CD4-positive, alpha-beta T cell treated with Interferon gamma for 1 hour (primary cell): ENCODE results near the gene APOC4.
"Not testable (repeated sequence)": the region's sequence is repeated elsewhere in the genome, so short reads cannot be mapped to it uniquely, and the experiment has no call there.

Source experiments
- DNase-seq: peaks from one replicate; pipeline ENCODE4 v3.0.0-alpha.2; 2020

The APOC4 gene

DNA sequence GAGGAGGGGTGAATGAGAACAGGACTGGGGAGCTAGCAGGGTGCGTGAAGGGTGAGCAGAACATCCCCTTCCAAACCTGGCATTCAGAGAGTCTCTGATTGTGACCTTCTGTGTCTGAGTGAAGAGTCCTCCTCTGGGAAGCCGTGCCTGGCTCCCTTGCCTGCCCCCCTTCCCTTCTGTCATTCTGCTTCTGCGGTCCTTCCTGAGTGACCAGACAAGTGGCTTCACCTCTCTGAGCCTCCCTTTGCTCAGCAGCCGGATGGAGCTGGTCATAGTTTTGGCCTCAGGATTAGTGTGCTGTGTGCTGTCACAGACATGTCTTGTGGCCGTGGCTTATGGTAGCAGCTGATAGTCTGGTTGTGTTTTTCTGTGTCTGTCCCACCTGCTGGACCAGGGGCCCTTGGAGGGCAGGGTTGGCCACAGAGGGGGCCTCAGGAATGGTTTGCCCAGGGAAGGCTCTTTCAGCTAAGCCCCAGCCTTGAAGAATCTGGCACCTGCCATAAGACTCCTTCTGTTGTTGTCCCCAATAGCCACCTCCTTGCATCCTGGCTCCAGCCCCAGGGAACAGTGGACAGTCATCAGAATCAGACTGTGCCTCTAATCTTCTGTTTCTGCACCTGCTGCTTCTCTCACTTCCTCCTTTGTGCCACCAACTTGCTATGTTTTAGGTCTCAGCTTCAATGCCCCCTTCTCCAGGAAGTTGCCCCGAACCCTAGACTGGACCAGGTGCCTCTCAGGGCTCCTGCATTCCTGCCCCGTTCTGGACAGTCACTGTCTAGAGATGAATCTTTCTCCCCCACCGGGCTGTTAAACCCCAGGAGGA, 19.1 kb downstream of the APOC4 start:
- peak; percentile 7 for DNase-seq

DNA sequence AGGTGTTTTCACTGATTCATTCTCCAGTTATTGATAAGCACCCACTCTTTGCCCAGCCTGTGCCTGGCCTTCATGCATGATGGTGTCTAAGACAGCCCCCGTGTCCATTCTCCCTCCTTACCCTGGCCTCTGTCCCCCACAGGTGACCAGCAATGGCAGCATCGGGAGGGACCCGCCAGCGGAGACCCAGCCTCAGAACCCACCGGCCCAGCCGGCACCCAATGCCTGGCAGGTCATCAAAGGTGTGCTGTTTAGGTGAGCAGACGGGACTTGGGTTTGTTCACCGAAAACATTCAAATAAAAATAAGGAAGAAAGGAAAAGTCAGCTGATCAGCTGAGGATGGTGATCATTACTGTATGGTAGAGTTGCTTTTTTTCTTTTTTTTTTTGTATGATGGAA, 19.8 kb downstream of the APOC4 start:
- DNase-seq: no peak

DNA sequence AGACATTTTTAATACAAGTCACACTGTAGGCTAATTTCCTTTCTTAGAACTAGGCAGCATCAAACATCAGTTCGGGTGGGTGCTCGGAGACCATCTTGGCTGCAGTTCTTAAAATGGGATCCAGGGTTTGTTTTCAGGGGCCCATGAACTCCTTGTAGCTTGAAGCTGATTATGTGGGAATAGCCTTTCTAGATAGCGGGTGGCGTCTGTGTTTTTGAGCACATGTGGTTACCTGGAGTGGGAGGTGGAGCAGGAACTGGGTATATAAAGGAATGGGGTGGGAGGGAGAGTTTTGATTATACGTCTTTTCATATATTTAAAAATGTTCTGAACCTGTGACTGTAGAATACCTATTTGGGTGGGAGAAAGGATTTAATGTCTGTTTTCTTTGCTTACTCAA, 26.1 kb downstream of the APOC4 start:
- DNase-seq: no peak

DNA sequence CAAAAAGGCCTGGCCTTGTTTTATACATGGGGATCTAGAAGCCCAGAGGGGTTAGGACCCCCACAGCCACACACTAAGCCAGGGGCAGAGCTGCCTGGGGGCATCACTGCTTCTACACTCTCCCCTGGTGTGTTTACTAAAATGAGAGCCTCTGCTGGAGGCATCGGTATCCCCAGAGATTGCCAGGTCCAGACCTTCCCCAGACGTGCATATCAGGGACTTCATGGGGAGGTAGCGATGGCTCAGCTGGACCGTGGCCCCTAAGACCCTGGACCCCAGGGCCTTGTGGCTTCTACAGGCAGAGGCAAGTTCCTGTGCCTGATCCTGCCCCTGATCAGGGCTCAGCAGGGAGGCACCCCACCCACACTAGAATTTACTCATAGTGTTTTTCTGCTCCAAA, 26.6 kb downstream of the APOC4 start:
- DNase-seq: no peak

DNA sequence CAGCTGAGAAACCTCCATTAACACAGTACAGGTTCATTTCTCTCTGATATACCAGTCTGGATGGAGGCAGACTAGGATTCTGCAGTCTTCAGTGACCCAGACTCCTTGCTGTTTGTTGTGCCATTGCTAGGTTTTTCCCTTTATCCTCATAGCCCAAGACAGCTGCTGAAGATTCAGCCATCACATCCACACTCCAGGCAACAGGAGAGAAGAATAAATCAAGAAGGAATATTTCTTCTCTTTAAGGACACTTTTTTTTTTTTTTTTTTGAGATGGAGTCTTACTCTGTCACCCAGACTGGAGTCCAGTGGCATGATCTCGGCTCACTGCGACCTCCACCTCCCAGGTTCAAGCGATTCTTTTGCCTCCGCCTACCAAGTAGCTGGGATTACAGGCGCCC, 27.4 kb downstream of the APOC4 start:
- DNase-seq: no peak

DNA sequence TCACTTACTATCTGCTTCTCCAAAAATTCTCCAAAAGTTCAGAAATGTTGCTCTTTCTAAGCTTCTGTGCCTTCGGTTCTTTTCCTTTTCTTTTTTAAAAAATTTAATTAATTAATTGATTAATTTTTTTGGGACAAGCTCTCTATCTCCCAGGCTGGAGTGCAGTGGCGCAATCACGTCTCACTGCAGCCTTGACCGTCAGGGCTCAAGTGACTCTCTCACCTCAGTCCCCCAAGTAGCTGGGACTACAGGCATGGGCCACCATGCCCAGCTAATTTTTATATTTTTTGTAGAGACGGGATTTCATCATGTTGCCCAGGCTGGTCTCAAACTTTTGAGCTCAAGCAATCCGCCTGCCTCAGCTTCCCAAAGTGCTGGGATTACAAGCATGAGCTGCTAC, 29.4 kb downstream of the APOC4 start:
- not testable (repeated sequence) for DNase-seq

DNA sequence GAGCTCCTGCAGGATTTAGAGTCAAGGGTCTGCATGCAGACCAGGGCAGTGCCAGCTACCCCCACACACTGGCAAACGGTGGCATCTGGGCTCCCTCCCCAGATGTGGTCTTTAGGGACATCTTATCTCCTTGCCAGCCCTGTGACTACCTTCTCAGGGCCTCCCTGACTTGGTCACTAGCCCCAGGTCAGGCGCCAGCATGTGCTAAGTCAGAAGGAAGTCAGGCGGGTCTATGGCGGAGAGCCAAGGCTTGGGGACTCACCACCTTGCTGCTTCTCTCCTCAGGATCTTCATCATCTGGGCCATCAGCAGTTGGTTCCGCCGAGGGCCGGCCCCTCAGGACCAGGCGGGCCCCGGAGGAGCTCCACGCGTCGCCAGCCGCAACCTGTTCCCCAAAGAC, 30.8 kb downstream of the APOC4 start:
- no peak for DNase-seq

DNA sequence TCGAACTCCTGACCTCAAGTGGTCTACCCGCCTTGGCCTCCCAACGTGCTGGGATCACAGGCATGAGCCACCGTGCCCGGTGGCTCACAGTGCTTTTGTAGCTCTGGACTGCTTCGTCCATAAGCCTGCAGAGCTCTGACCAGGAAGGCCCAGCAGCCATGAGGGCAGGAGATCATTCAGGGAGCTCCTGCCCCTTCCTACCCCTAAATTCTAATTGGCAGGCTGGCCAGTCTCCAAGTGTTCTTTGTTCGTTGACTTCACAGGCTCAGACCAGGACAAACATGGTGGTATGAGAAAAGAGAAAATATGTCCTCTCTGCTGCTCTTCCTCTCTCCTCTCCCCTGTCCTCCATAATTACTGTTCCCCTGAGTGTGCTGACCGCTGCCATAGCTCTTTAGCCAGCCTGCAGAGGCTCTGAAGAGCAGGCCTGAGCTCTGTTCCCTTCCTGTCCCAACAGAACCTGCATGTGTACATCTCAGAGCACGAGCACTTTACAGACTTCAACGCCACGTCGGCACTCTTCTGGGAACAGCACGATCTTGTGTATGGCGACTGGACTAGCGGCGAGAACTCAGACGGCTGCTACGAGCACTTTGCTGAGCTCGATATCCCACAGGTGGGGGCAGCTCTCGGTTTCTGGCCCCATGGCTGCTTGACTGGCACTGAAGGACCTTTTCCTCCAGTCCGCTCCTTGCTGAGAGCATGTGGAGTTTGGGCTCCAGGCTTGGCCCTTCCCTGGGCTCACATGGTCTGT, 32.1 kb downstream of the APOC4 start:
- DNase-seq: no peak

DNA sequence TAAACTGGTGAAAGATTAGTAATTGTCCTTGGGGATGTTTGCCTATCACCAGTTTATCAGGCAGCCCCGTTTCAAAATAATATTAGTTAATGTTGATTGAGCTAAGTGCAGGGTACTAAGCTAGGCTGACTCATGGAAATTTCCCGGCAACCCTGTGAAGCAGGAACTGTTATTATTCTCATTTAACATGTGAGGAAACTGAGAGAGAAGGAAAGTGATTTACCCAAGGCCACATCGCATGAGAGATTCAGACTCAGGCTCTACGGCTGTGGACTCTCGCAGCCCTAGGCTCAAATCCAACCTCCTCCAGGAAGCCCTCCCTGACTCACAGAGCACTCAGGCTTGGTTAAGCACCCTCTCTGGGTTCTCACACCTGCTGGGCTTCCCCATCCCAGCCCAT, 32.8 kb downstream of the APOC4 start:
- DNase-seq: no peak

DNA sequence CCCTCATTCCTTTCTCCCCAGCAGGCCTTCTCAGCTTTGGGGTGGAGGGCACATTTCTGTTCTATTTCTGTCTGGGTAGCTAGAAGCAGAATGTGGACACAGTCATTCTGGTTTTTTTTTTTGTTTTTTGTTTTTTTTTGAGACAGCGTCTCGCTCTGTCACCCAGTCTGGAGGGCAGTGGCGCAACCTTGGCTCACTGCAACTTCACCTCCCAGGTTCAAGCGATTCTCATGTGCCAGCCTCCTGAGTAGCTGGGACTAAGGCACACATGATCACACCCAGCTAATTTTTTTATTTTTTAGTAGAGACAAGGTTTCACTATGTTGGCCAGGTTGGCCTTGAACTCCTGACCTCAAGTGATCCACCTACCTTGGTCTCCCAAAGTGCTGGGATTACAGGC, 33.4 kb downstream of the APOC4 start:
- DNase-seq: no peak

DNA sequence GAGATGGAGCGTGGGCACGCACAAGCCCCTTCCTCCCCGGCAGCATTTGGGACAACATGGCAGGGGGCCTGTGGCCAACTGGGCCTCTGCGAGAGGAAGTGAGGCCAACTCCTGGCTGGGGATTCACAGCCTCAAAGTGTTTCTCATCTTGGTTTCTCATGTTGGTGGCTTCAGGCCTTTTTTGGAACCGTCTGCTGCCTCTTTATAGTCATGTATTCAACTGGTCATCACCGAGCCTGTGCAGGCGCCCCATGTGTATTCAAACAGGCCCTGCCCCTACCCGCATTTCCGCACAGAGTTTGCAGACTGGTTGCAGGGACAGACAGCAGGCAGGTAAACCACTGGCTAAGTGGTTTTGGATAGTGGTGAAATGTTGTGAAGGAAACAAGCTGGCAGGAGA, 42.0 kb downstream of the APOC4 start:
- DNase-seq: no peak

DNA sequence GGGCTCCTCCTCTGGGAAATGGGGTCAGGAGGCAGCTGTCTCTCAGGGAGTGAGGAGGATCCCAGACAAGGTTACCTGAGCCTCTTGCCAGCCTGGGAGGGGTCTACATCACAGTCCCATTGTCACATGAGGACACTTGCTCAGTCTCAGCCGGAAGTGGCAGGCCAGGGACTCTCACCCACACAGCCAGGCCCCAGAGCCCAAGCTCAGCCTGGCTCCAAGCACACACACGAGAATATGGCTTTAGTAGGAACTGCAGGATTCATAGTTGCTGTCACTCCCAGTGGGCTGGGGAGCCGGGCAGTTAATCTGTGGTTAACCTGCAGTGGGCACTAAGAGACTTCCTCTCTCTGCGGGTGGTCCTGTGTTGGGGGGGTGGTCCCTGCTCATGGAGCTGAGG, 43.4 kb downstream of the APOC4 start:
- DNase-seq: no peak

DNA sequence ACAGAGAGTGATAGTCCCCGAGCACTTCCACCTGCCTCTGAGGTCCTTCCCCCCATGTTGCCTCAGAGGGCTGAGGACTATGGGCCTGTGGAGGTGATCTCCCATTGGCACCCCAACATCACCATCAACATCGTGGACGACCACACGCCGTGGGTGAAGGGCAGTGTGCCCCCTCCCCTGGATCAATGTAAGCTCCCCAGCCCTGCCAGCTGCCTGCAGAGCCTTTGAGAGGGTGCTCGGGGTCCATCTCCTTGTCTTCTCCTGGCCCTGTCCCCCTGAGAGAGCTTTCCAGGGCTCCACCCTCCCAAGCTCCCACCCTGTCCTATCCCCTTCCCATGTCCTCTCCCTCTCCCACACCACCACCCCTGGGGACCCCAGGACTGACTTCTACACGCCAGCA, 44.4 kb downstream of the APOC4 start:
- DNase-seq: no peak

DNA sequence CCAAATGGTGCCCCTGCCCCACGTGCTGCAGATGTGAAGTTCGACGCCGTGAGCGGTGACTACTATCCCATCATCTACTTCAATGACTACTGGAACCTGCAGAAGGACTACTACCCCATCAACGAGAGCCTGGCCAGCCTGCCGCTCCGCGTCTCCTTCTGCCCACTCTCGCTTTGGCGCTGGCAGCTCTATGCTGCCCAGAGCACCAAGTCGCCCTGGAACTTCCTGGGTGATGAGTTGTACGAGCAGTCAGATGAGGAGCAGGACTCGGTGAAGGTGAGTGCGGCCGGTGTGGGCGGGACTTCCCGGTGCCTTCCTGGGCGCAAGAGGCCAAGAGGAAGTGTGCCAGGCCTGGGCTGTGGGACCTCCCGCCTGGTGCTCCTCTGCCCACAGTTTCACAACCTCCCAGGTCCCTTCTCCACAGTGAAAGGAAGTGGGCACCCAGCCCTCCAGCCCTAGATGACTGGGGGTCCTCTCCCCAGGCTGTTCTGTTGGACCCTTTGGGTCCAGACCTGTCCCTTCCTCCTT, 45.2 kb downstream of the APOC4 start:
- no peak for DNase-seq

DNA sequence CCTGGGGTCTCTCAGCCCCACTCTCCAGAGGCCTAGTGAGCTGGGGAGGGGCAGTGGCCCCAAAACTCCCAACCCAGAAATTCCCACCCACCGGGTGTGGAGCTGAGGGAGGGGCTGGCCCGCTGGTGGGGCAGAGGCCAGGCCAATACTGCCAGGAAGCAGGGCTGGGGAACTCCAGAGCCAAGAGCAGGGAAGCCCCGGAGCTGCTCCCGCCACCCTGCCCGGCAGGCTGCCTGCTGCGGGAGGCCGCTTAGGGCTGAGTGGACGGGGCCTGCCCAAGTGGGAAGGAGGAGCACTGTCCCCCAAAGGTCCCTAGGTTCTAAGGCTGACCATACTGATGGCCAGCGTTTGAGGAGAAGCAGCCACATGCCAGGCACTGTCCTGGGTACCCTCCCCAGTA, 46.2 kb downstream of the APOC4 start:
- no peak for DNase-seq

DNA sequence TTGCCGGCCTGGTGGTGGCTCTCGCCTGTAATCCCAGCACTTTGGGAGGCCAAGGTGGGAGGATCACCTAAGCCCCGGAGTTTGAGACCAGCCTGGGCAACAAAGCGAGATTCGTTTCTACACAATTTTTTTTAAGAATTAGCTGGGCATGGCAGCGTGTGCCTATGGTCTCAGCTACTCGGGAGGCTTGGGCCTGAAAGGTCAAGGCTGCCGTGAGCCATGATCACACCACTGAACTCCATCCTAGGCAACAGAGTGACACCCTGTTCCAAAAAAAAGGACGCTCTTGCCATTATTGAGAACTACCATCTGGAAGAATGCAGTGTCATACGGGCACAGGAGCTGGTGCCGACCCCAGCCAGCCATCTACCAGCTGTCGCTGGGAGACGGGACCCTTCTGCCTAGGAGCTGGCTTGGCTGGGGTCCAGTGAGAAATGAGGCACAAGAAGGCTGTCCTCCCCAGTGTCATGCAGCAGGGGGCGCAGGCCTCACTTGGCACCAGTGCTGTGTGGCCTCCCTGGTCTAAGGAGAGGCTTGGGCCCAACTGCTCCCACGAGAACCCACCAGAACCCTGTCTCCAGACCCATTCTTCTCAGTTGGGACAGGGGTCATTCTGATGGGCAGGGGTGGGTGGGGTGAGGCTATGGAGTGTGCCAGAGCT, 47.0 kb downstream of the APOC4 start:
- DNase-seq: peak; percentile 64

DNA sequence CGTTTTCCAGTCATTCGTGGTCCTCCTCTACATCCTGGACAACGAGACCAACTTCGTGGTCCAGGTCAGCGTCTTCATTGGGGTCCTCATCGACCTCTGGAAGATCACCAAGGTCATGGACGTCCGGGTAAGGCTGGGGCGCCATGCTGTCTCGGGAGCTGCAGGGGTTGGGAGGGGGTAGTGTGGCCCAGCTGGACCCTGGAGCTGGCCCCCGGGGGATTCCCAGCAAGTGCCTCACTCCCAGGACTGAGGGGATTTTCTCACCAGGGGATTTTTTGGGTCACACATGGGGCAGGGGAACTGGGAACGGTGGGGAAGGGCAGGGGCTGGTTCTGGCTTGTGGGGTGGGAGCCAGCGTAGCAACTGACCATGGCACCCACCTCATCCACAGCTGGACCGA, 48.4 kb downstream of the APOC4 start:
- DNase-seq: no peak

DNA sequence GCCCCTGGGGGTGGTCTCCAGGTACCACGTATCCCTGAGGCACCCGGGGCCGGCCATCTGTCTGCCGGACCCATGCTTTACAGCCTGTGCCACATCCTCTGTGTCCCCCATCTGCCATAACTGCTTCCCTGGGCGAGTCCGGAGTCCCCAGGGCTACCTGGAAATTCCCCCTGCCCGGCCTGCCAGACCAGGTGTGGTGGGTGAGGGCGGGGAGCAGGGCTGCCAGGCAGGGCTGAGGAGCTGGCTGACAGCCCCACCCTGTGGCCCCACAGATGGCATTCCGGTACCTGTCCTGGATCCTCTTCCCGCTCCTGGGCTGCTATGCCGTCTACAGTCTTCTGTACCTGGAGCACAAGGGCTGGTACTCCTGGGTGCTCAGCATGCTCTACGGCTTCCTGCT, 48.9 kb downstream of the APOC4 start:
- DNase-seq: no peak

DNA sequence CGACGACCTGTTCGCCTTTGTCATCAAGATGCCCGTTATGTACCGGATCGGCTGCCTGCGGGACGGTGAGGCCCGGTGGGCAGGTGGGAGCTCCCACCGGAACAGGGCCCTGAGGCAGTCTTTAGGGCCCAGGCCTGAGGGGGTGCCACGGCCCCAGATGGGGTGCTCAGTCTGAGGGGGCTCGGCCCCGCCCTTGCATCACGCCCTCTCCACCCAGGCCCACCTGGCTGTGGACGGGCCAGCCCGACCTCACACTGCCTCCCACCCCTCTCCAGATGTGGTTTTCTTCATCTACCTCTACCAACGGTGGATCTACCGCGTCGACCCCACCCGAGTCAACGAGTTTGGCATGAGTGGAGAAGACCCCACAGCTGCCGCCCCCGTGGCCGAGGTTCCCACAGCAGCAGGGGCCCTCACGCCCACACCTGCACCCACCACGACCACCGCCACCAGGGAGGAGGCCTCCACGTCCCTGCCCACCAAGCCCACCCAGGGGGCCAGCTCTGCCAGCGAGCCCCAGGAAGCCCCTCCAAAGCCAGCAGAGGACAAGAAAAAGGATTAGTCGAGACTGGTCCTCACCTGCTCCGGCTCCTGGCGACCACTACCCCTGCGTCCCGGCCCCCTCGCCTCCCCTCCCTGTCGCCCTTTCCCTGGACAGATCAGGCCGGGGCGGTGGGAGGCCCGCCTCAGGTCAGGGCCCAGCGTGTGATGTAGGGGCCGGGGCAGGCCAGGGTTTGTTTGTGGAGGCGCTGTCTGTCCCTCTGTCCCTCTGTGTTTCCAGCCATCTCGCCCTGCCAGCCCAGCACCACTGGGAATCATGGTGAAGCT, 50.5 kb downstream of the APOC4 start:
- no peak for DNase-seq

DNA sequence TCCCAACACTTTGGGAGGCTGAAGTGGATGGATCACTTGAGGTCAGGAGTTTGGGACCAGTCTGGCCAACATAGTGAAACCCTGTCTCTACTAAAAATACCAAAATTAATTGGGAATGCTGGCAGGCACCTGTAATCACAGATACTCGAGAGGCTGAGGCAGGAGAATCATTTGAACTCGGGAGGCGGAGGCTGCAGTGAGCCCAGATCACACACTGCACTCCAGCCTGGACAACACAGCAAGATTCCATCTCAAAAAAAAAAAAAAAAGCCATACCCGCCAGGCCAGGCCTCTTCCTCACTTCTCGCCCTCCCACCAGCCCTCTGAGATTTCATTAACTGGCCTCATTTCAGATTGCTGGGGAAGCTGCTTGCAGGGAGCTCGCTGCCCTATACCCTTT, 51.5 kb downstream of the APOC4 start:
- no peak for DNase-seq

DNA sequence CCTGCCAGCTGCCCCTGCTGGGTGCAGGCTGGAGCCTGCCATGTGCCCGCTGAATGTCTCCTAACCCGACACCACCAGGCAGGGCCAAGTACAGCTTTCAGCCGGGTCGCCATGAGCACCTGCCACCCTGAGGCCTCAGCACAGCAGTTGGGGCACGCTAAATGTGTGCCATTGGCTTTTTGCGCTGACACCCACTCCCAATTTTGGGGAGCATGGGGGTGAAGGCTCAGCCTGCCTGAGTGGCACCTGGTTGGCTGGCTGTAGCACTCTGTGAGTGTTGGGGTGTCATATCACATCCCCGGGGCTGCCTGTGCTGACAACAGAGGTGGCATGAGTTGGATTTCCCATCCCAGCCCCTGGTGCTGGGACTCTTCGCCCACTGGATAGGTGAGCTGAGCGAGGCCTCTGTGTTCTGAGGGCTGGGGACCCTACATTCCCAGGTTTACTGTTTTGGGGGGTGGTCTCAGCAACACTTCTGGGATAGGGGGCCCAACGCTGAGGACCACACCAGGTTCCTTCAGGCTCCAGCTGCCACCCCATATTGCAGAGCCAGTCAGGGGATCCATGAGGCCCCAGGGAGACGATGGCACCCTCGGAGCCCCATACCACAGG, 52.0 kb downstream of the APOC4 start:
- no peak for DNase-seq
